H1 (cell line): ENCODE measurements around the gene SIK2. TPM values are rescaled to one million over a fixed set of nuclear protein-coding genes. Genes with fewer than 3 reads are reported as not detected.

Source experiments
- CTCF ChIA-PET: fragments of 300-600 bp; sonication (Branson Sonifier 250); formaldehyde crosslinking; loops from one replicate; lab custom pipeline; 2021; ENCODE audit not compliant: partially characterized antibody; lab: Charles Lee
- POLR2A ChIA-PET: fragments of 300-600 bp; sonication (Branson Sonifier 250); formaldehyde crosslinking; loops from one replicate; lab custom pipeline; 2021; ENCODE audit warnings: inconsistent platforms; ENCODE audit not compliant: partially characterized antibody; lab: Charles Lee
- DNase-seq, 2 experiments: peaks; one replicate each; pipeline versions ENCODE4 v3.0.0 to v3.0.0-alpha.2; 2010 to 2022; ENCODE audit warnings: low spot score in 2 of 2, low read depth in 1 of 2, mixed read lengths in 1 of 2
- FAIRE-seq: peaks from 2 replicates; lab custom pipeline; 2011; peaks lifted over from hg19 to GRCh38; lab: Jason Lieb, UNC
- H2AFZ ChIP-seq: 2 replicates; pipeline ENCODE4 v1.8.1; 2012; ENCODE audit warnings: low read length, inconsistent platforms
- H2AK5ac ChIP-seq: 2 replicates; pipeline ENCODE4 v1.6.1; 2013; ENCODE audit warnings: low read depth, low read length
- H2BK120ac ChIP-seq: replicated peaks from 2 replicates; pipeline ENCODE3; 2013; ENCODE audit warnings: low read depth, low read length, inconsistent platforms
- H2BK12ac ChIP-seq: 2 replicates; pipeline ENCODE4 v1.6.1; 2013; ENCODE audit warnings: low read depth, low read length
- H2BK15ac ChIP-seq: 2 replicates; pipeline ENCODE4 v1.6.1; 2013; ENCODE audit warnings: low read length
- H2BK20ac ChIP-seq: 2 replicates; pipeline ENCODE4 v1.6.1; 2013; ENCODE audit warnings: low read length
- H2BK5ac ChIP-seq: 2 replicates; pipeline ENCODE4 v1.6.1; 2013; ENCODE audit warnings: low read depth, low read length
- H3K14ac ChIP-seq: 2 replicates; pipeline ENCODE4 v1.6.1; 2013; ENCODE audit warnings: inconsistent platforms; ENCODE audit not compliant: insufficient read length
- H3K18ac ChIP-seq: 2 replicates; pipeline ENCODE4 v1.6.1; 2013; ENCODE audit warnings: low read length; ENCODE audit errors: extremely low read depth
- H3K23ac ChIP-seq: 2 replicates; pipeline ENCODE4 v1.6.1; 2013; ENCODE audit warnings: inconsistent platforms; ENCODE audit not compliant: insufficient read length
- H3K23me2 ChIP-seq: 2 replicates; pipeline ENCODE4 v1.6.1; 2013; ENCODE audit warnings: low read depth, low read length
- H3K27ac ChIP-seq: 2 replicates; pipeline ENCODE4 v1.6.1; 2011; ENCODE audit warnings: low read depth, low read length, inconsistent platforms
- H3K27me3 ChIP-seq, 4 experiments: replicated peaks in 1 of 4; 1 replicate in 1 of 4; 2 replicates in 3 of 4; pipeline versions ENCODE4 v1.6.1 to v1.8.1; 2011 to 2013; ENCODE audit warnings: low read length in 3 of 4, mild to moderate bottlenecking in 3 of 4, inconsistent platforms in 2 of 4, mixed read lengths in 2 of 4, moderate library complexity in 1 of 4; ENCODE audit not compliant: control insufficient read depth in 3 of 4, insufficient read depth in 3 of 4; ENCODE audit errors: extremely low read depth in 1 of 4
- H3K36me3 ChIP-seq, 4 experiments: 2 replicates each; pipeline versions ENCODE4 v1.6.1 to v1.8.1; 2011 to 2013; ENCODE audit warnings: mild to moderate bottlenecking in 4 of 4, low read length in 3 of 4, moderate library complexity in 2 of 4, control low read depth in 1 of 4, inconsistent platforms in 1 of 4; ENCODE audit not compliant: insufficient read depth in 4 of 4, control insufficient read depth in 2 of 4
- H3K4ac ChIP-seq: replicated peaks from 2 replicates; pipeline ENCODE3; 2013; ENCODE audit warnings: low read length, low read depth, mixed read lengths, inconsistent platforms; ENCODE audit not compliant: insufficient read length
- H3K4me1 ChIP-seq, 4 experiments: replicated peaks in 1 of 4; 1 replicate in 1 of 4; 2 replicates in 3 of 4; pipeline versions ENCODE4 v1.6.1 to v1.8.1; 2011 to 2013; ENCODE audit warnings: low read length in 3 of 4, inconsistent platforms in 2 of 4, mixed read lengths in 1 of 4; ENCODE audit not compliant: insufficient read depth in 4 of 4, control insufficient read depth in 3 of 4
- H3K4me2 ChIP-seq, 2 experiments: 2 replicates each; pipeline versions ENCODE4 v1.6.1 to v1.8.1; 2011 to 2013; ENCODE audit warnings: low read depth in 2 of 2, low read length in 2 of 2, control low read depth in 1 of 2, inconsistent platforms in 1 of 2, mild to moderate bottlenecking in 1 of 2; ENCODE audit not compliant: insufficient read depth in 1 of 2
- H3K4me3 ChIP-seq, 4 experiments: fragments of 200-600, 300-600 bp in 1 of 4; sonication (generic), shearing (Covaris generic), sonication (Bioruptor Twin) in 1 of 4; 2 replicates each; pipeline versions ENCODE4 v1.5.1 to v1.8.1; 2011 to 2016; ENCODE audit warnings: low read length in 4 of 4, low read depth in 3 of 4, control low read depth in 2 of 4, inconsistent platforms in 2 of 4, mild to moderate bottlenecking in 2 of 4, mixed read lengths in 1 of 4, moderate library complexity in 1 of 4; ENCODE audit not compliant: insufficient read depth in 2 of 4; ENCODE audit errors: extremely low read depth in 1 of 4
- H3K56ac ChIP-seq: replicated peaks from 2 replicates; pipeline ENCODE3; 2013; ENCODE audit warnings: low read depth, mild to moderate bottlenecking, mixed read lengths, low read length, inconsistent platforms; ENCODE audit not compliant: insufficient read length
- H3K79me1 ChIP-seq: 2 replicates; pipeline ENCODE4 v1.6.1; 2013; ENCODE audit warnings: low read depth, low read length, control low read depth
- H3K79me2 ChIP-seq, 2 experiments: 2 replicates each; pipeline versions ENCODE4 v1.6.1 to v1.8.1; 2012 to 2013; ENCODE audit warnings: low read length in 2 of 2, mild to moderate bottlenecking in 2 of 2, inconsistent platforms in 1 of 2; ENCODE audit not compliant: insufficient read depth in 2 of 2, control insufficient read depth in 1 of 2
- H3K9ac ChIP-seq, 4 experiments: replicated peaks in 1 of 4; 1 replicate in 1 of 4; 2 replicates in 3 of 4; pipeline versions ENCODE4 v1.6.1 to v1.8.1; 2011 to 2013; ENCODE audit warnings: low read depth in 3 of 4, low read length in 3 of 4, control low read depth in 2 of 4, mild to moderate bottlenecking in 2 of 4, moderate library complexity in 2 of 4, inconsistent platforms in 1 of 4; ENCODE audit errors: extremely low read depth in 1 of 4
- H3K9me3 ChIP-seq, 2 experiments: 2 replicates each; pipeline versions ENCODE4 v1.6.1 to v1.8.1; 2012 to 2013; ENCODE audit warnings: mild to moderate bottlenecking in 2 of 2, moderate library complexity in 2 of 2, control low read depth in 1 of 2, inconsistent platforms in 1 of 2, low read depth in 1 of 2, low read length in 1 of 2, mixed read lengths in 1 of 2; ENCODE audit not compliant: insufficient read depth in 2 of 2
- H4K20me1 ChIP-seq, 2 experiments: replicated peaks in 1 of 2; 2 replicates each; pipeline versions ENCODE3 to v1.8.1; 2011 to 2013; ENCODE audit warnings: inconsistent platforms in 2 of 2, low read length in 2 of 2, mild to moderate bottlenecking in 1 of 2; ENCODE audit not compliant: insufficient read depth in 2 of 2, control insufficient read depth in 1 of 2
- H4K5ac ChIP-seq: 2 replicates; pipeline ENCODE4 v1.6.1; 2013; ENCODE audit warnings: low read length, low read depth, mixed read lengths, inconsistent platforms; ENCODE audit not compliant: insufficient read length
- H4K8ac ChIP-seq: 2 replicates; pipeline ENCODE4 v1.8.0; 2013; ENCODE audit warnings: mild to moderate bottlenecking, moderate library complexity, low read length, inconsistent platforms; ENCODE audit not compliant: insufficient read depth; ENCODE audit errors: extremely low read depth
- H4K91ac ChIP-seq: replicated peaks from 2 replicates; pipeline ENCODE3; 2013; ENCODE audit warnings: low read length, mixed read lengths, inconsistent platforms; ENCODE audit not compliant: insufficient read length
- ATF2 ChIP-seq: IDR thresholded peaks from 2 replicates; pipeline ENCODE4 v1.6.1; 2012; ENCODE audit warnings: low read length, inconsistent platforms
- CHD1 ChIP-seq: IDR thresholded peaks from 2 replicates; pipeline ENCODE4 v1.6.1; 2012; ENCODE audit warnings: low read depth, low read length, improper control_type of control experiment
- EGR1 ChIP-seq: IDR thresholded peaks from 2 replicates; pipeline ENCODE4 v1.6.1; 2011; ENCODE audit warnings: low read depth, low read length, borderline replicate concordance
- EP300 ChIP-seq, 2 experiments: IDR thresholded peaks; 1 replicate in 1 of 2; 2 replicates in 1 of 2; pipeline ENCODE4 v1.6.1; 2011 to 2012; ENCODE audit warnings: low read depth in 2 of 2, low read length in 2 of 2, mild to moderate bottlenecking in 2 of 2, borderline replicate concordance in 1 of 2, inconsistent platforms in 1 of 2, moderate library complexity in 1 of 2
- GABPA ChIP-seq: IDR thresholded peaks from 2 replicates; pipeline ENCODE4 v1.6.1; 2011; ENCODE audit warnings: mild to moderate bottlenecking, low read length, moderate library complexity, borderline replicate concordance; ENCODE audit not compliant: insufficient read depth
- HDAC6 ChIP-seq: IDR thresholded peaks from one replicate; pipeline ENCODE4 v1.7.1; 2012; ENCODE audit warnings: low read depth, mild to moderate bottlenecking, inconsistent platforms, low read length, moderate library complexity
- KDM1A ChIP-seq: fragments of 200-600, 300-600 bp; sonication (generic); IDR thresholded peaks from 2 replicates; pipeline ENCODE4 v1.7.1; 2016; ENCODE audit warnings: mild to moderate bottlenecking, low read length, borderline replicate concordance
- MAX ChIP-seq: IDR thresholded peaks from 2 replicates; pipeline ENCODE4 v1.6.1; 2012; ENCODE audit warnings: inconsistent platforms
- NRF1 ChIP-seq: IDR thresholded peaks from 2 replicates; pipeline ENCODE4 v1.6.1; 2011; ENCODE audit warnings: mild to moderate bottlenecking, low read depth, low read length, improper control_type of control experiment
- PHF8 ChIP-seq: fragments of 200-600 bp; sonication (generic); conservative IDR thresholded peaks from 2 replicates; pipeline ENCODE4 v1.7.1; 2012; ENCODE audit warnings: low read depth, mild to moderate bottlenecking, inconsistent platforms, low read length, moderate library complexity
- TAF1 ChIP-seq: IDR thresholded peaks from 2 replicates; pipeline ENCODE4 v1.6.1; 2011; ENCODE audit warnings: mild to moderate bottlenecking, low read depth, low read length
- WGBS, 2 experiments: shearing (Covaris generic) in 1 of 2; methylation state at CpG; one replicate each; pipeline versions ENCODE4 v1.1.6 to v1.1.7; 2013 to 2015; ENCODE audit warnings: low lambda C conversion rate in 2 of 2, mixed read lengths in 2 of 2, inconsistent platforms in 1 of 2, low coverage in 1 of 2, missing lambda C conversion rate in 1 of 2; ENCODE audit not compliant: insufficient replicate concordance in 2 of 2, insufficient coverage in 1 of 2, insufficient read length in 1 of 2; ENCODE audit errors: extremely low coverage in 1 of 2, missing lambda C conversion rate in 1 of 2; 5-methylcytosine and 5-hydroxymethylcytosine counted together
- polyA plus RNA-seq, 7 experiments: library from polyadenylated mRNA; depleted of rRNA in 3 of 7; stranded (reverse) in 5 of 7; unstranded in 2 of 7; fragments of >200 nt in 5 of 7; fragments of 200-250 nt in 2 of 7; gene quantifications; 1 replicate in 5 of 7; 2 replicates in 1 of 7; 4 replicates in 1 of 7; pipeline versions ENCODE4 v1.2.1 to v1.2.3, GENCODE V29; 2011 to 2013; ENCODE audit warnings: missing spikeins in 2 of 7, mixed read lengths in 2 of 7
- total RNA-seq: library from RNA; stranded (reverse); fragmentation: NEBNext Ultra II Directional; extraction: Animal tissue kit (Norgen Biotek cat#: 25700); gene quantifications from 2 replicates; pipeline ENCODE4 v1.2.1, GENCODE V29; 2021

SIK2 gene
- total and polyA plus RNA-seq, 2 of the 8 experiments (the other 6 are each of a cell fraction or from before 2014, with no cell fraction given), result 8.8 to 11.2 TPM

GRCh38 chr11:111632516-111633220 lies 30.4 kb downstream of the SIK2 start:
- Histone ChIP-seq H3K23ac (no peak overlapping the region), H3K9me3 (no peaks in the 10 kb centered on the region), H3K9ac (no peak overlapping the region), H3K4me2 (no peak overlapping the region), H3K14ac (no peak overlapping the region), H4K20me1 (peaks cover 0 to 1% of the 10 kb centered on the region in 2 experiments), H3K4me1 (peaks cover 0 to 2% (median 0%) of the 10 kb centered on the region in 4 experiments; a peak in 1 of 7 replicates), H3K23me2 (no peaks in the 10 kb centered on the region), H3K56ac (no peak overlapping the region), H4K8ac (no peak overlapping the region), H2BK20ac (no peak overlapping the region), H3K27me3 (no peaks in the 10 kb centered on the region), H3K27ac (no peak overlapping the region), H3K36me3 (no peaks in the 10 kb centered on the region; a peak in 1 of 8 replicates), H2BK5ac (no peak overlapping the region), H3K79me2 (no peaks in the 10 kb centered on the region), H2BK15ac (no peak overlapping the region), H3K4ac (no peak overlapping the region), H2AK5ac (no peak overlapping the region), H3K18ac (no peak overlapping the region), H2AFZ (no peak overlapping the region), H2BK120ac (no peak overlapping the region), H3K4me3 (no peak overlapping the region), H4K91ac (no peak overlapping the region), H3K79me1 (no peaks in the 10 kb centered on the region), H2BK12ac (no peak overlapping the region), H4K5ac (no peak overlapping the region)
- 93% methylated on average over 4 of the region's 4 CpGs; no CpG with 5 or more reads in 1 of the 2 experiments for WGBS, 2 experiments
- CTCF ChIA-PET, result no interaction called here
- DNase-seq, result no peak
- no peak for FAIRE-seq
- POLR2A ChIA-PET, result no interaction called here
- TF ChIP-seq KDM1A, result no peak
- no peak for TF ChIP-seq GABPA
- TF ChIP-seq PHF8, result no peak
- TF ChIP-seq EGR1, result no peak
- TF ChIP-seq ATF2, result no peak
- no peak for TF ChIP-seq MAX
- TF ChIP-seq EP300 (IDR thresholded peaks at IDR 0.05; ENCODE audit: borderline replicate concordance in 1 of 2, low read depth in 2 of 2, low read length in 2 of 2), result no peak
- no peak for TF ChIP-seq HDAC6
- no peak for TF ChIP-seq TAF1
- no peak for TF ChIP-seq CHD1
- no peak for TF ChIP-seq NRF1
